Activated CD4-positive, alpha-beta T cell treated with anti-CD3 and anti-CD28 coated beads, Interleukin-2, amount 50 U/mL, for 4 hours (primary cell): ENCODE results near the gene CEP85.

ENCODE experiments used
- DNase-seq, 2 experiments: peaks; one replicate each; pipeline ENCODE4 v3.0.0-alpha.2; 2020

Gene CEP85

DNA sequence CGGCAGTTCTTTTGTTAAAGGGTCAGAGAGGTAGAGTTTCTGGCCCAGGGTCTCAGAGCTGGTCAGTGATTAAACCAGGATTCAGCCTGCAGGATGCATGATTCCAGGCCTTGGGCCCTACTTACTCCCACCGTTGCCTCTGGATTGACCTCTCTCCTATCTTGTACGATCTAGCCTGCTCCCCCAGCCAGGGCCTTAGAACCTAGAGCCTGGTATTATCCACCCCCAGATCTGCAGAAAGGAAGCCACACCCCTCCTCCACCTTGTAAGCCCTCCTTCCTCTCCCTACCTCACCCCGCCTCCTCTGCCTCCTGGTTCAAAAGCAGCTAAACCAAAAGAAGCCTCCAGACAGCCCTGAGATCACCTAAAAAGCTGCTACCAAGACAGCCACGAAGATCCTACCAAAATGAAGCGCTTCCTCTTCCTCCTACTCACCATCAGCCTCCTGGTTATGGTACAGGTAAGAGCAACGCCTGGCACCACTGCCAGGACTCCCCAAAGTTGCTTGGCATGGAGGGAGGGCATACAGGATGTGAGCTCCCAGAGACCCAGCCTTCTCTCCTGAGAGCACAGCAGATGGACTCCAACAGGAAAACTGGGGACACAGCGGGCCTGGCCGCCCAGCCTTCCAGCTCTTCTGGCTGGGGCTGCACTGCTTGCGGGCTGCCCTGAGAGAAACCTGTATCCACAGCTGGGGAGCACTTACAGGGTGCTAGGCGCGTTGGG, 83.8 kb downstream of the CEP85 start, which contains the start of gene CD52:
TSS of gene CD52 (plus strand) at position 347 of the 726 bp plus-strand sequence. CDS start at position 407, 60 bp downstream.
- DNase-seq: peak; percentile 76 to 79

DNA sequence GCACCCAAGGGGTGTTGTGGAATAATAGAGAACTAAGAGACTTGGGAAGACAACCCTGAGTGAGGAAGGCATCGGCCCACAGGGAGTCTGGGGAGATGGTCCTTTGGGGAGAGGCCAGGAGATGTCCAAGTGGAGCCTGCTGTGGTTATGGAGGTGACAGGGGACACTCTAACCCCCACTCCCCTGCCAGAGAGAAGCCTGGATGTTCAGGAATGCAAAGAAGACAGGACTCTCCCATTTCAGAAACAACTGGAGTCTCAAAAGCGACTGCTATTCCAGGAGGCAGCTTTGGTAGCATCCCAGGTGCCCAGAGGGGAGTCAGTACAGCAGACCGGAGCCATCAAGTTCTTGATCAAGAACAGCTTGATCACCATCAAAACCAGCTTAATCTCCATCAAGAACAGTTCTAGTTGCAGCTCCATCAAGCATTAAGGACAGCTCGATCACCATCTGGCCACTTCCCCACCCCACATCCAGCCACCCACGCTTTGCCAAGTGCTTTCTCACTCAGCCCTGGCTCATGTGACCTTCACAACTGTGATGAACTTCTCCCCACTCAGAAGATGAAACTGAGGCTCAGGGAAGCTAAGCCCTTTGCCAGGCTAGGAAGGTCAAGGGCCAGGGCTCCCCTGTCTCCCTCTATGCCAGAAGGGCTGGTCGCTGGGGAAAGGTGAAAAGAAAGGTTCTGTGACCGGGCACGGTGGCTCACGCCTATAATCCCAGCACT, 84.5 kb downstream of the CEP85 start:
- DNase-seq: peak in 1 of 2 experiments; percentile 16

DNA sequence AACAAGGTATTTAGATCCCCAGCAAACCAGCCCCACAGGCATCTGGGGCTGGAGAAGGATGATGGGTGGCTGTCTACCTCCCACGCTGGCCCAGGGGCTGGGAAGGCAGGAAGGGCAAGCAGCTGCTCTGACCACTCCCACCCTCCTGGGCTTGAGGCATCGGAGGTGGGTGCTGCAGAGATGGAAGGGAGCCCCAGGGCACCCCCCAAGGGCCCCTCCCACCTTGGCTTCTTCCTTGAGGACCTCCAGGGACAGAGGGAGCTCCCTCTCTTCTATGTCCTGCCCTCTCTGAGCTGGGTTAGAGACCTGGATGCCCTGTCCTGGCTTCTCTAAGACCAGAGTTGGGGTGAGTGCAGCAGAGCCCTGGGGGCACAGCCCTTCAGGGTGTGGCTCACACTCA, 86.9 kb downstream of the CEP85 start:
- DNase-seq: no peak

DNA sequence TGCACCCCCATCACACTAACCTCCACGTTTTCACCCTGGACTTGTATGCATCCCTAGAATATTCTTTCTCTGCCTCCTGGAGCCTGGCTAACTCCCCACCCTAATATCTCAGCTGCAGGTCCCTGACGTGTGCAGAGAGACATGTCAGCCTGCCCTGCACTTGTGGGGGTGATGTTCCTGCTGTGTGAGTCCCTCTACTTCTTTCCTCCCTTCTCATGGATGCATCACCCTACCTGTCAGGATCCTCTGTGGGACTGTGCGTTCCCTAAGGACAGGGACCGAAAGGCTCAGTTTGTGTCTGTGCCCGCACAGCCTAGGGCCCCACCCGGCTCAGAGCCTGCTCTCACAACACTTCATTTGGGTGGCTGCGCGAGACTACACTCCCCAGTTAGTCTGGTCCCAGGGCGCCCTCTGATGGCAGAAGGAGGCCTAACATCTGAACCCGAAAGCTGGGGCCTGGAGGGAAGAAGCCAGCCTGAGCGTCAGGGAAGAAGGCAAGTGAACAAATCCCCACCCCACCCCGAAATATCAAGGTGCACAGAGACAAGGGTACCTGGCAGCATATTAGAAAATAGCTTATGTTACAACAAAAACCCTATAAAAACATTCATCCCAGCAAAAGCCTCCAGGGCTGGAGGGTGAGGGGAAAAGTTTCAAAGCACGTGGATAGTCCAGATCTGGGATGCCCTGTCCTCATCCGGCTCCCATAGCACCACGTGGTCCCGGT, 87.5 kb downstream of the CEP85 start:
- peak; percentile 95 to 98 for DNase-seq

DNA sequence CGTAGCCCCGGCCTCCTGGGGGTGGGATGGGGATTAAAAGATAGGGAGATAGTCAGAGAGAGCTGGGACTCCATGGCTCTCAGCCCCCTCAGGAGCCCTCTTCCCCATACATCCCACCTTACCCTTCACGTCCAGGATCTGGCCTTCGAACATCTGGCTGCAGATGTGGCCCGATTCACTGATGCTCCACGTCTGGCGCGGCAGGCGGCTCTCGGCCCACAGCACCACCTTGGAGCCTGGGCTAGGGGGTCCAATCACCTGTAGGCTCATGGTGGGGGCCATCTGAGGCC, 88.0 kb downstream of the CEP85 start:
- DNase-seq: no peak

DNA sequence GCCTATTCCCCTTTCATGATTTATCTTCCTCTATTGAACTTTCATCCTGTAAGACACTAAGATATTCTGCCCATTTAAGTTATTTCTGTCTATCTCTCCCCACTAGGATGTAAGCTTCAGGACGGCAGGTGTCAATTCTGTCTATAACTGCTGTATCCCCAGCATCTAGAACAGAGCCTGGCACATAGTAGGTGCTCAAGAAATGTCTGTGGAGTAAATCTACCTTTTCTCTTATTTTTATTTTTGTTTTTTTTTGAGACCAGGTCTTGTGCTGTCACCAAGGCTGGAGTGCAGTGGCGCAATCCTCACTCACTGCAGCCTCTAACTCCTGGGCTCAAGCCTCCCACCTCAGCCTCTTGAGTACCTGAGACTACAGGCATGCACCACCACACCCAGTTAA, 89.4 kb downstream of the CEP85 start:
- DNase-seq: no peak

DNA sequence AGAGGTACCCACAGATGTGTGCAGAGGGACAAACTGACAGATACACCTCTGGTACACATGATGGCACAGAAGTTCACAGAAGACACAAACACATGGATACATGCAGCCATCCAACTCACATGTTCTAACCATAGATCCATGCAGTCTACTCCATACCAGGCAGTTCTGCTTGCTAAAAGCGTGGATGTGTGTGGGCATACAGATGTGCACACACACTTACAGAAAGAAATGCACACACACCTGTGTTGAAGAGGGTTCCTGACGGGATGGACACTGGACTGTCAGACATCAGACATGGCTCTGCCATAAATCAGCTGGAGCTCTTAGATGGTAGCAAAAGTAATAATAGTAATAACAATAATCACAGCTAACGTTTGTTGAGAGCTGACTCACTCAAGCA, 90.5 kb downstream of the CEP85 start:
- no peak for DNase-seq

DNA sequence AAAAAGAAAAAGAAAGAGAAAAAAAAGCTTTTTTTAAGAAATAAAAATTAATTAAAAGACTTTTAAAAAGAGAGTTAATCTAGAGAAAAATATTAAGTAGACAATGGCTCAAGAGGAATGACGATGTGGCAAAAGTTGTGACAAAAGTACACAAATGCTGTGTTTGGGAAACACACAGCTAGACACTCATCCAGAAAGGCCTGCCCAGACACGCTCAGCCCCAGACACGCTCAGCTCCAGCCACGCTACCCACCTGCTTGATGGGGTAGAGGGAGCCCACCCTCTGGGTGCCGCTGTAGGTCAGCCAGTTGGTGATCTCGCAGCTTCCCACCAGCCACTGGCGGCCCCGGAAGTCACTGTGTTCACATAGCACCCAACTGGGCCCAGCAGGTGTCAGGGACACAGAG, 94.0 kb downstream of the CEP85 start:
- DNase-seq: no peak
